SK-N-SH (cell line): ENCODE results near the gene WHRN.

Experiments used
- CTCF ChIP-seq: fragments of 200-600 bp; sonication (generic); IDR thresholded peaks from 2 replicates; pipeline ENCODE4 v1.6.1; 2017; ENCODE audit warnings: antibody characterized with exemption, mild to moderate bottlenecking, moderate library complexity
- REST ChIP-seq: IDR thresholded peaks from 2 replicates; pipeline ENCODE4 v1.6.1; 2012; ENCODE audit warnings: mild to moderate bottlenecking, low read depth, low read length, moderate library complexity
- TF ChIP-seq, protein P1 (sequence below): IDR thresholded peaks from 2 replicates; pipeline ENCODE4 v1.4.0; 2012; ENCODE audit warnings: low read depth, borderline replicate concordance

DNA sequence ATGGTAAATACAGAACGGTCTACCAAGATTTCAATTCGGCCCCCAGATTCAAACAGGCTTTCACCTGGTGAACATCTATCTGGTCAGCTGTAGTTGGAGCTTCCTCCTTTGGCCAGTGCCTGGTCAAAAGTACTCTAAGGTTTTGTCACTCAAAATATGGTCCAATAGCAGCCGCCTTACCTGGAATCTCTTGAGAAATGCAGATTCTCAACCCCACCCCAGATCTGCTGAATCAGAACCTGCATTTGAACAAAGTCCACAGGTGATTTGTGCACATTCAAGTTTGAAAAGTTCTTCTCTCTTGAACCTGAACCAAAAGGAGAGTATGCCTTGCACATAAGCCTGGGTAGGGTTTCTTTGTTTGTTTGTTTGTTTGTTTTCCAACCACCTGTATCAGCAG lies 17.6 kb upstream of the WHRN start:
- no peak for TF ChIP-seq CTCF
- TF ChIP-seq, protein P1, sequence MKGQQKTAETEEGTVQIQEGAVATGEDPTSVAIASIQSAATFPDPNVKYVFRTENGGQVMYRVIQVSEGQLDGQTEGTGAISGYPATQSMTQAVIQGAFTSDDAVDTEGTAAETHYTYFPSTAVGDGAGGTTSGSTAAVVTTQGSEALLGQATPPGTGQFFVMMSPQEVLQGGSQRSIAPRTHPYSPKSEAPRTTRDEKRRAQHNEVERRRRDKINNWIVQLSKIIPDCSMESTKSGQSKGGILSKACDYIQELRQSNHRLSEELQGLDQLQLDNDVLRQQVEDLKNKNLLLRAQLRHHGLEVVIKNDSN = no peak
- no peak for TF ChIP-seq REST
